ENCODE results near the gene UFD1. TPM values are rescaled to one million over a fixed set of nuclear protein-coding genes. Genes with fewer than 3 reads are reported as not detected.
A peak's percentile ranks its signal among the peaks of the same experiment; 100 is the strongest.

Gene UFD1
- total RNA-seq, 4 donors from 2014 or later: 27.9 to 56.1 (median 52.5) TPM

DNA sequence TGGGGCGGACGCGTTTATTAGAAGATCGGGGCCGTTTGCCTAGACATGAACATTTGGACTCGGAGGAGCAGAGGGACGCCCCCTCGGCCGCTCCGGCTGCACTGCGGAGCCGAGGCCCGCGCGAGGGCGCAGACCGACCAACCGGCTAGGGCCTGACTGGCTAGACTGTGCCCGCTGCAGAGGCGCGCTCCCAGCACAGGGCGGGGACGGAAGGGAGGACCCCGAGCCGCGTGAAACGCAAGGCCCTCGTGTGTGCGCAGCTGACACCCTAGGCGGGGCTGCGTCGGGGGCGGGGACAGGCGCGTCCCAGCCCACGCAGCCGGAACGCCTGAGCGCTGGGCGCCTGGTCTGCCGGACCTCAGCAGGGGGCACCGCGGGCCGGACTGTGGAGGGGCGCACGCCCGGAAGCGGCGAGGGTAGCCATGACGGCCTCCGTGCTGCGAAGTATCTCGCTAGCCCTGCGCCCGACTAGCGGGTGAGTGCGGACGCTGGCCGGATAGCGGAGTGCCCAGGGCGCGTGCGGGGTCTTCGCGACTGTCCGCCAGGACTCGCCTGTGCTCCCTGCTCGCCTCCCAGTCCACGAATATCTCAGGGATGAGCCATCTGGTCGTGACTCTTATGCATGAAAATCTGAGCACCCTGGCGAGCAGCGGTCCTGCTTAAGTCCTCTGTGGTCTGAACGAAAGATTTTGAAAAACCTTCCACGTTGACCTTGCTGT is 46.7 kb downstream of the UFD1 start, which contains the start of gene MRPL40:
TSS of gene MRPL40 (plus strand) at position 413 of the 719 bp plus-strand sequence. CDS start at position 423, 10 bp downstream.
- H3K4me3 ChIP-seq: peak within 1 kb of the TSS; percentile 96
- peak within 1 kb of the TSS; percentile 98 for H3K27ac ChIP-seq
- TF ChIP-seq EP300 (IDR thresholded peaks at IDR 0.05) (no peak), CTCF (IDR thresholded peaks at IDR 0.05) (no peak), POLR2AphosphoS5 (IDR thresholded peaks at IDR 0.05) (peak; percentile 77 to 93 (median 86)), POLR2A (IDR thresholded peaks at IDR 0.05) (peak in 1 of 2 donors; percentile 59)
- H3K4me1 ChIP-seq: peaks cover 30% of the 10 kb centered on the region
- peaks cover 26% of the 10 kb centered on the region for H3K36me3 ChIP-seq
- peak; percentile 95 for DNase-seq (ENCODE audit: low spot score in 2 of 2)
- no peaks in the 10 kb centered on the region for H3K27me3 ChIP-seq
- no peaks in the 10 kb centered on the region for H3K9me3 ChIP-seq
- 0% methylated on average over 19 of the region's 74 CpGs for whole genome bisulfite sequencing

DNA sequence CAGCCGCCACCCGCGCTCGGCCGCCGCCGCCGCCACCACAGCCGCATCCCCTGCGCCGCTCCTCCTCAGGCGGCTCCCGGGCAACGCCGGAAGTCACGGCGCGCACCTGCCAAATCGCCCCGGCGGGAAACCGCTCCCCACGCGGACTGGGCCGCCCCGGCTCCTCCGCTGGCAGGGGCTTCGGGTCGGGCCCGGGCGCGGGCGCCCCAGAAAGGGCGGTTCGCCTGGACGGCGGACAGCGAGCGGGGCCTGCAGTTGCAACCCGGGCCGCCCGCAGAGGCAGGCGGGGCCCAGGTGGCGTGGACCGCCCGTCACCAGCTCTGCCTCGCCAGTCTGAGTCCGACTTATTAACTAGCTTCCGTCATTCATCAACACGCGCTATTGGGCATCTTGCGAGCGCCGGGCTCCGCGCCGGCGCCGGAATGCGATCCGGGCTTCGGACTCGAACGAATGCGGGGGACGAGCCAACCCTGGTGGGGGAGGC is 47.3 kb downstream of the UFD1 start, which contains the start of gene HIRA:
TSS of gene HIRA (minus strand) at position 85 of the 484 bp plus-strand sequence. CDS start 257 bp downstream, outside the sequence.
- TF ChIP-seq EP300 (IDR thresholded peaks at IDR 0.05) (no peak), POLR2AphosphoS5 (IDR thresholded peaks at IDR 0.05) (peak in 1 of 3 donors; percentile 84)
- peak within 1 kb of the TSS; percentile 98 for H3K27ac ChIP-seq
- H3K4me1 ChIP-seq: peaks cover 30% of the 10 kb centered on the region
- H3K4me3 ChIP-seq: peak within 1 kb of the TSS; percentile 96
- peaks cover 22% of the 10 kb centered on the region for H3K36me3 ChIP-seq
- DNase-seq (ENCODE audit: low spot score in 2 of 2): peak; percentile 90 to 92
- WGBS: 0% methylated on average over 25 of the region's 66 CpGs
- no peaks in the 10 kb centered on the region for H3K27me3 ChIP-seq
- no peaks in the 10 kb centered on the region for H3K9me3 ChIP-seq

GRCh38 chr22:19430890-19431541 is 48.0 kb downstream of the UFD1 start:
- H3K4me1 ChIP-seq: peaks cover 31% of the 10 kb centered on the region
- peak overlapping the region; percentile 96 for H3K4me3 ChIP-seq
- H3K27me3 ChIP-seq: no peaks in the 10 kb centered on the region
- 1% methylated on average over 14 of the region's 53 CpGs for WGBS
- H3K36me3 ChIP-seq: peaks cover 17% of the 10 kb centered on the region
- H3K27ac ChIP-seq: peak overlapping the region; percentile 78
- peak in 1 of 2 donors; percentile 76 for DNase-seq (ENCODE audit: low spot score in 2 of 2)
- no peaks in the 10 kb centered on the region for H3K9me3 ChIP-seq
- TF ChIP-seq EP300 (IDR thresholded peaks at IDR 0.05) (no peak), POLR2AphosphoS5 (IDR thresholded peaks at IDR 0.05) (no peak), POLR2A (IDR thresholded peaks at IDR 0.05) (no peak), CTCF (IDR thresholded peaks at IDR 0.05) (no peak)

DNA sequence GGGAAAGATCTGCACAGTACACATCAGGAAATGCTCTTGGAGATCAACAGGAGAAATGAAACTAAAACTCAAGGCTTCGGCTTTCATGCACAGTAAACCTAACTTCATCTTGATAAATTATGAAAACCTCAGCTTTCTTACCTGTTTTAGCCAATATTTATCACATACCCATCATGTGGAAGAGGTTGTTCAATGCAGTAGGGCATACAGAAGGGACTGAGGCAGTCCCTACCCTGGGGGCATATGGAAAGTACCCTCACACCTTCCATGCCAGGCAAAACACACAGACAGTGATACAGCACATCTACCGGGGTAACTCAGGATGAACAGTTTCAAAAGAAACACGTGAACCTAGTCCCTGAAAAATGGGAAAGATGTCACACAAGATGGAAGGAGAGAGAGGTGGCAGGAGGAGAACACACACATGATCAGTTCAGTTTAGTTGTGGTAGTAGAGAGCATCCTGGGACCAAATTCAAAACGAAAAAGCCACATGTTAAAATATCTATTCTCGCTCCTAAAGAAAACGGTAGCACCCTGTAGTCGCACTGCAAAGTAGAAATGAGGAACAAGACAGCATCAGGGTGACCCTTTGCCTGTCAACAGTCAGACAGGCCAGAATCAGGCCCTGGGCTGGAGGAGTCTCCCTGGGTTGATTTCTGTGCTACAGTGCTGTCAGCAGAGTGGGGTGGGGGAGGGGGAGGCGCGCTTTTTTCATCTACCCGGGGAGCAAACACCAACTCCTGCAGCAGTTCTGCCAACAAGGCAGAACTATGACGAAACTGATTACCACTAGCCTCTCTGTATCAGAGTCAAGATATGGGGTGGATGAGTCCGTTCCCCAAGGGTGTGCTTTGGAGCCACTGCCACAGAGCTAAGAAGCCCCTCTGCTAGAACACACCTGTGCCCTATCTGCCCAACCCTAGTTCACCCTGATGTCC is 48.8 kb downstream of the UFD1 start:
- Histone ChIP-seq H3K27me3 (no peaks in the 10 kb centered on the region), H3K9me3 (no peaks in the 10 kb centered on the region), H3K4me1 (peaks cover 32% of the 10 kb centered on the region), H3K27ac (peak overlapping the region; percentile 78), H3K4me3 (peak overlapping the region; percentile 96), H3K36me3 (peaks cover 9% of the 10 kb centered on the region)
- no peak for DNase-seq (ENCODE audit: low spot score in 2 of 2)
- 8% methylated on average over 10 of the region's 12 CpGs for WGBS
- TF ChIP-seq POLR2AphosphoS5 (IDR thresholded peaks at IDR 0.05): no peak

GRCh38 chr22:19424186-19424500 is 54.9 kb downstream of the UFD1 start:
- Histone ChIP-seq H3K4me1 (peaks cover 5% of the 10 kb centered on the region), H3K9me3 (no peaks in the 10 kb centered on the region), H3K36me3 (no peaks in the 10 kb centered on the region), H3K4me3 (no peak overlapping the region), H3K27me3 (no peaks in the 10 kb centered on the region), H3K27ac (no peak overlapping the region)
- DNase-seq (ENCODE audit: low spot score in 2 of 2): no peak
- 88% methylated on average over 3 of the region's 3 CpGs for WGBS
- TF ChIP-seq POLR2A (IDR thresholded peaks at IDR 0.05): no peak
- no peak for TF ChIP-seq EP300 (IDR thresholded peaks at IDR 0.05)
- TF ChIP-seq POLR2AphosphoS5 (IDR thresholded peaks at IDR 0.05): no peak
- no peak for TF ChIP-seq CTCF (IDR thresholded peaks at IDR 0.05)
